ENCODE measurements around the gene KEL.

The KEL gene

GRCh38 chr7:142901426-142902259, 60.5 kb downstream of the KEL start:
- no peak for FAIRE-seq
- no peak for DNase-seq (ENCODE audit: low spot score)

- DNase-seq (ENCODE audit: low spot score) (no peak), FAIRE-seq (no peak)
Measured at GRCh38 chr7:142899661-142900060, 62.5 kb downstream of the KEL start.

GRCh38 chr7:142898377-142899170, 63.6 kb downstream of the KEL start:
- DNase-seq (ENCODE audit: low spot score): no peak
- FAIRE-seq: no peak

DNA sequence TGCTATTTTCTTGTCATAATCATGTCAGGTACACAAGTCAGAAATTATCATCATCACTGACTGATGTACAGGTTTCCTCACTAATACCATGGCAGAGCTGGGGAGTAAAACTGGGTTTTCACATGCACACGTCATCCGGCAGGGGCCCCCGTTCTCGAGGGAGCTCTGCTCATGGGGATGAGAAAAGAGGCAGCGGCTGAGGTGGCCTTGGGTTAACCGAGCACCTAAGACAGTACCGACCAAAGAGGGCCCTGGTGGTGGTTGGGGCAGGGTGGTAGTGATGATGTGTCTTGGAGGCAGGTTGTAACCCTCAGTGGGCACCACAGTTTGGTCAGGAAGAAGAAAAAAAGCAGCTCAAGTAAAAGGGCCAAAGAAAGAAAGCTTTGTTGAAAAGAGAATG, 64.5 kb downstream of the KEL start:
- no peak for FAIRE-seq

DNA sequence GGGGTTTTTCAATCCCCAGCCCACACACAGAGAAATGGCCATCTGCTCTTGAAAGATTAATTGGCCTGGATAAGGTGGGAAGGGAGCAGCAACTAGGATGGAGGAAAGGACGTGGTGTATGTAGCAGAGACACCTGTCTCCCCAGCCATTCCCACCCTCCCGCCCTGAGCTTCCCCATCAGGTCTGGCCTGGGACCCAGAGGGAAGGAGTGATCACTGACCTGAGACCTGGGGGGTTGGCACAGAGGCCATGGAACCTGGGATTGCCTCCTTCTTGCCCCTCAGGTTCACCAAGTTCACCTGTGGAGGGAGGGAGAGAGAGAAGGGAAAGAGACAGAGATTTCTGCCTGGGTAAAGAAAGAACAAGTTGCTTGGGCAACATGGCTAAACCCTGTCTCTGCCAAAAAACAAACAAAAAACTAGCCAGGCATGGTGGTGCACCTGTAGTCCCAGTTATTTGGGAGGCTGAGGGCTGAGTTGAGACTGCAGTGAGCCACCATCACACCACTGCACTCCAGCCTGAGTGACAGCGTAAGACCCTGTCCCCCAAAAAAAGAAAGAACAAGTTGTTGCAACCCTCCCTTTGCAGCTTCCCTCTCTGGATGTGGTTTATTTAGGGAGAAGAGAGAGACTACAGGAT, 65.3 kb downstream of the KEL start:
- no peak for DNase-seq (ENCODE audit: low spot score)
- no peak for FAIRE-seq

More for the DNA sequence above, 64.5 kb downstream of the KEL start:
- no peak for DNase-seq (ENCODE audit: low spot score)

DNA sequence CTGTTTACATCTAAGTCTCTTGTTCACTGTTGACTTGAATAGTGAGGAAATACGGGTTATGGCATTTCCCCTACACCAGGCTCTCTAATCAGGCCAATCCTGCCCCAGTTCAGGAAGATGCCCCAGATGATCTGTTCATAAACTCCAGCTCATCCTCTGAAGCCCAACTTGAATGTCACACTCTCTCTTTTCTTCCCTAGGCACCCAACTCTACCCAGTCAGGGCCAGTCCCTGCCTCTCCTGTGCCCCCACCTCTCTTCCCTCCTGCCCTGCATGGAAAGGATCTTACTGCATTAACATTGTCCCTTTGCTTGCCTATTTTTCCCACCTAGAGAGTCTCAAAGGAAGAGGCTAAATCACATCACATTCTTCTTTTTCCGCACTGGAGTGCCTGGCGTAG, 66.0 kb downstream of the KEL start:
- FAIRE-seq (no peak), DNase-seq (ENCODE audit: low spot score) (no peak)

- FAIRE-seq (no peak), DNase-seq (ENCODE audit: low spot score) (no peak)
Measured at GRCh38 chr7:142894985-142895593, 67.1 kb downstream of the KEL start.

DNA sequence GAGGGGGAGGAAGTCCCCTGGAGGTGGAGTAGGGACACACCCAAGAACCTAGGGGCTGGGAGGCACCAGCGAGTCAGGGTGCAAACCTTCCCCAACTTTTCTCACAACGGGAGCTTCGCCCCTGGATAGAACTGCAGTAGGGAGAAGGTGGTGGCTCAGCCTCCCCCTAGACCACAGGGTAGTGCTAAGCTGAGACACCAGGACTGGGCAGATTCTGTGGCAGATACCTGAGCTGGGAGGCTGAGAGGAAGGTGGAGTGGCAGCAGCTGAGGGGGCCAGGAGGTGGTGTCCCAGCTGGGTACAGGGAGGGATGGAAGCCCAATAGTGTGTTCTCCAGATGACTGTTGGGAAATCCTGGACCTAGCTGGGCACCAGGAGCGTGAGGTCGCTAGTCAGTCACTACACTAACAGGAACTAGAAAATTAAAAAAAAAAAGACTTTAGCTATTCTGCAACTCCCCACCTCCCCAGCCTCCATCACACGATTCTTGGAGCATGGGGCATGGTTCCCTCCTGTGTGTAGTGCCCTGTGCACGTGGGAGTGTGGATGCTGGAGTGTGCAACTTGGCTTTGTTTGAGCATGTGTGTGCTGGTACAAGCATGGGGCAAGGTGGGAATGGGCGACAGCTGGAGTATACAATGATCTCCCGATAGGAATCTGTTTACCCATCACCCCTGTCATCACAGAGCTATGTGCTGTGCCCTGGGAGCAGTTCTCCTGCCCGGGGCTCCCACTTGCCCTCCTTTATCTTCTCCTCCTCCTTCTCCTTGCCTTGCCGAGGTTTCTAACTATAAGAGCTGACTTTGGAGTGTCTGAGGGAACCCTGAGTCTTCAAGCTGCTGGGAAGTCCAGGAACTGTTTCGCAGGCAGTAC, 67.8 kb downstream of the KEL start:
- DNase-seq (ENCODE audit: low spot score): no peak
- FAIRE-seq: no peak

DNA sequence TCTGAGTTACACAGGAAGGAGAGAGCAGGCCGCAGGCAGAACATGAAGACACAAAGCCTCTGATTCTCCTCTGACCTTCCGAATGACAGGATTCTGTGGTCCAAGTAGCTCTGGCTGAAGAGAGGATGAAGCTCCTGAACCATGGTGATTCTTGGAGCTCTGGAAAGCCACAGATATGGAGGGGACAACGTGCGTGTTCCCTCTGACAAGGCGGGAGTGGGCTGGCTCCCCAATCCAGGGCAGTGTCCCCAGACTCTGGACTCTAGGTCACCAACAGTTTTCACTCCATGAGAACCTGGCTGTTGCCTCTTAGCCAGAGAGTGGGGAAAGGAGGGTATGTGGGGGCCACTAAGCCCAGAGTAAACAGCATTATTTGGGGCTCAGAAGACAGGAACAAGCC, 69.2 kb downstream of the KEL start:
- no peak for FAIRE-seq
- DNase-seq (ENCODE audit: low spot score): no peak

- DNase-seq (ENCODE audit: low spot score) (no peak), FAIRE-seq (no peak)
Measured at GRCh38 chr7:142891490-142892082, 70.6 kb downstream of the KEL start.

Data from urothelium cell line (cell line).